Calu3 (cell line): ENCODE results near the gene GADD45B. TPM values are rescaled to one million over a fixed set of nuclear protein-coding genes. Genes with fewer than 3 reads are reported as not detected.

Experiments
- BruUV-seq: library from RNA; stranded (reverse); fragments of 400-500 nt; replicated peaks from 2 replicates; lab custom pipeline; 2021; lab: Mats Ljungman, UMichigan
- CTCF ChIA-PET: fragments of 300-600 bp; sonication (Branson Sonifier 250); formaldehyde crosslinking; loops from one replicate; lab custom pipeline; 2022; ENCODE audit warnings: antibody characterized with exemption; lab: Charles Lee
- DNase-seq: peaks from one replicate; pipeline ENCODE4 v3.0.0; 2022
- H3K27ac Mint-ChIP-seq: one replicate; pipeline ENCODE4 v1.8.0; 2022; ENCODE audit warnings: mixed read lengths; ENCODE audit not compliant: unreplicated experiment
- H3K27me3 Mint-ChIP-seq: one replicate; pipeline ENCODE4 v1.8.0; 2022; ENCODE audit warnings: mixed read lengths; ENCODE audit not compliant: unreplicated experiment
- H3K36me3 Mint-ChIP-seq: one replicate; pipeline ENCODE4 v1.8.0; 2022; ENCODE audit warnings: mild to moderate bottlenecking, moderate library complexity, mixed read lengths; ENCODE audit not compliant: insufficient read depth, unreplicated experiment
- H3K4me1 Mint-ChIP-seq: one replicate; pipeline ENCODE4 v1.8.0; 2022; ENCODE audit warnings: mild to moderate bottlenecking, low read depth, mixed read lengths; ENCODE audit not compliant: unreplicated experiment
- H3K4me3 Mint-ChIP-seq: one replicate; pipeline ENCODE4 v1.8.0; 2022; ENCODE audit warnings: mild to moderate bottlenecking, low read depth, moderate library complexity, mixed read lengths; ENCODE audit not compliant: unreplicated experiment
- H3K9me3 Mint-ChIP-seq: one replicate; pipeline ENCODE4 v1.8.0; 2022; ENCODE audit warnings: low read depth, mixed read lengths; ENCODE audit not compliant: unreplicated experiment
- intact Hi-C: fragments of 100-400 bp; cut with micrococcal nuclease; formaldehyde crosslinking; loops from one replicate; pipeline ENCODE4 v1.10.0; 2022; ENCODE audit not compliant: unreplicated experiment
- total RNA-seq: library from RNA; stranded (reverse); gene quantifications from 2 replicates; pipeline ENCODE4 v1.2.3, GENCODE V29; 2022
- TF ChIP-seq, protein P1 (sequence below): fragments of 200-600 bp; IDR thresholded peaks from one replicate; pipeline ENCODE4 v1.8.0; 2022; ENCODE audit warnings: antibody characterized with exemption; ENCODE audit not compliant: unreplicated experiment

The GADD45B gene
- total RNA-seq, 1 experiment from 2014 or later, result 36.5 TPM

DNA sequence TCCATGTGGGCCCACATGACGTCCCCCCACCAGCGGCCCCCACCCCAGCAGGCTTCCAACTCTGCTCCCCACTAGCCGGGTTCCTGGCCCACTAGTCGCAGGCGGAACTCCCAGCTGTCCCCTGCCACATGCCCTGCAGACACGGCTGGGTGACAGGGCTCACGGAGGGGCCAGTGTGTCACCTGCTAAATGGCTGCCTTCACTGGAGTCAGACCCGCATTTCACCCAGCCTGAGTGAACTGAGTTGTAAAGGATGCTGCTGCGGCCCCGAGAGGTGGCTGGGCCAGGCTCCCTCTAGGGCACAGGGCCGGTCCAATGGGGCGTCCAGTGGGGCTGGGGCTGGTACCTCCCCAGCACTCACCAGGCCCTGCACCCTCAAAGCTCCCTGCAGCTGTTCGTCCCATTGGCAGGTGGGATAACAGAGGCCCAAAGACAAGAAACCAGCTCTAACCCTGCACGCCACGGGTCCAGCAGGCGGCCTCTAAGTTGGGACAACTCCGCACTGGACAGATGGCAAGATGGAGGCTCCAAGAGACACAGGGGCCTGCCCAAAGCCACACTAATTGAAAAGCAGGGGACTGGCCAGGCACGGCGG, 22.4 kb upstream of the GADD45B start:
- no peaks in the 10 kb centered on the region for H3K4me1 Mint-ChIP-seq
- no peaks in the 10 kb centered on the region for H3K9me3 Mint-ChIP-seq
- H3K36me3 Mint-ChIP-seq, result peaks cover 35% of the 10 kb centered on the region
- BruUV-seq, result no TSS peak
- H3K27me3 Mint-ChIP-seq, result no peaks in the 10 kb centered on the region
- intact Hi-C loops, result no loop called here
- no peak for DNase-seq
- no peak overlapping the region for H3K27ac Mint-ChIP-seq
- CTCF ChIA-PET, result interaction anchor here (0.6 to 1.4 kb wide), 3 partner anchors 10 to 291 kb away, joined by 3 to 8 read pairs (median 6); no protein-coding TSS in a partner anchor
- TF ChIP-seq, protein P1, sequence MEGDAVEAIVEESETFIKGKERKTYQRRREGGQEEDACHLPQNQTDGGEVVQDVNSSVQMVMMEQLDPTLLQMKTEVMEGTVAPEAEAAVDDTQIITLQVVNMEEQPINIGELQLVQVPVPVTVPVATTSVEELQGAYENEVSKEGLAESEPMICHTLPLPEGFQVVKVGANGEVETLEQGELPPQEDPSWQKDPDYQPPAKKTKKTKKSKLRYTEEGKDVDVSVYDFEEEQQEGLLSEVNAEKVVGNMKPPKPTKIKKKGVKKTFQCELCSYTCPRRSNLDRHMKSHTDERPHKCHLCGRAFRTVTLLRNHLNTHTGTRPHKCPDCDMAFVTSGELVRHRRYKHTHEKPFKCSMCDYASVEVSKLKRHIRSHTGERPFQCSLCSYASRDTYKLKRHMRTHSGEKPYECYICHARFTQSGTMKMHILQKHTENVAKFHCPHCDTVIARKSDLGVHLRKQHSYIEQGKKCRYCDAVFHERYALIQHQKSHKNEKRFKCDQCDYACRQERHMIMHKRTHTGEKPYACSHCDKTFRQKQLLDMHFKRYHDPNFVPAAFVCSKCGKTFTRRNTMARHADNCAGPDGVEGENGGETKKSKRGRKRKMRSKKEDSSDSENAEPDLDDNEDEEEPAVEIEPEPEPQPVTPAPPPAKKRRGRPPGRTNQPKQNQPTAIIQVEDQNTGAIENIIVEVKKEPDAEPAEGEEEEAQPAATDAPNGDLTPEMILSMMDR, result no peak
- no peak overlapping the region for H3K4me3 Mint-ChIP-seq

- H3K4me3 Mint-ChIP-seq, result peak overlapping the region; percentile 67
- H3K36me3 Mint-ChIP-seq, result peaks cover 35% of the 10 kb centered on the region
- intact Hi-C loops, result no loop called here
- H3K9me3 Mint-ChIP-seq, result no peaks in the 10 kb centered on the region
- no peaks in the 10 kb centered on the region for H3K27me3 Mint-ChIP-seq
- CTCF ChIA-PET, result interaction anchor here (0.7 to 1.4 kb wide), 2 partner anchors 11 to 292 kb away, joined by 3 to 6 read pairs; no protein-coding TSS in a partner anchor
- BruUV-seq, result TSS peak; percentile 16
- H3K27ac Mint-ChIP-seq, result no peak overlapping the region
- no peak for DNase-seq
- TF ChIP-seq, protein P1, result no peak
- H3K4me1 Mint-ChIP-seq, result no peaks in the 10 kb centered on the region
Measured at GRCh38 chr19:2454199-2454961, 21.5 kb upstream of the GADD45B start.

DNA sequence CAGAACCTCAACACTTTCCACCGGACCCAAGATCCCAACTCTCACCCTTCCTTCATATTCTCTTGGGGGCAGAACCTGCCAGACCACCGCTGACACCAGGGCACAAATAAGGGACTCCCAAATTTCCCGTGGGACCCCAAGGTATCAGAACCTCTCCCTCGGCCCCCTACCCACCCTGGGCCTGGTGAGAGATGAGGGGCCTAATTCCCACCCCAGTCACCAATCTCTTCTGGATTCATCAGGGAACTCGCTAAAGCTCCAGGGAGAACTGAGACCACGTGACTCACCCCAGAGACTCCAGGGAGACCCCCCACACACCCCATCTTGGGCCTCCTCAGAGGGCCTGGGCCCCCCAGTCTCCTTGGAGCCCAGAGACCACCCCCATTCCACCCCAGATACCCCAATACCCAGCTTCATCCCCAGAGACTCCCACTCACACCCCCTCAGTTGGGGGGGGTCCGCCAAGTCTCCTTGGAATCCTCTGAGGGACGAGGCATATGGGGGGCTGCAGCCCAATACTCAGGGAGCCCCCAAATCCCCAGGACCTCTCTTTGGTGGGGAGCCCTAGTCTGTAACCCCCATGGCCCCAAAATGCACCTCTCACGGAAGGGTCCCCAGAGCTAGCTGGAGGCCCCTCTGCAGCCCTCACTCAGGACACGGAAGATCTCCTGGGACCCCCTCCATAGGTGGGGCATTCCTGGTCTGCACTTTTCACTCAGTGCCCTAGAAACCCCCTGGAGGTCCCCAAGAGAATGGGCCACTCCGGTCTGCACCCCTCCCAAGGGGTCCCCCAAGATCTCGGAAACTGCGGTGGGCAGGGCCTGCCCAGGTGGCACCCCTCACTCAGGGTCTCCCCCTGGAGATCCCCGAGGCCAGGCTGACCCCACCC, 20.7 kb upstream of the GADD45B start:
- intact Hi-C loops, result no loop called here
- Mint-ChIP-seq H3K9me3 (no peaks in the 10 kb centered on the region), H3K36me3 (peaks cover 35% of the 10 kb centered on the region), H3K4me3 (peak overlapping the region; percentile 67), H3K27me3 (no peaks in the 10 kb centered on the region), H3K27ac (no peak overlapping the region), H3K4me1 (no peaks in the 10 kb centered on the region)
- BruUV-seq, result no TSS peak
- TF ChIP-seq, protein P1, result no peak
- CTCF ChIA-PET, result no interaction called here
- DNase-seq, result no peak
